HT-29 (cell line): ENCODE measurements around the gene POLE. TPM values are rescaled to one million over a fixed set of nuclear protein-coding genes. Genes with fewer than 3 reads are reported as not detected.

ENCODE experiments used
- DNase-seq: peaks from one replicate; pipeline ENCODE4 v3.0.0-alpha.2; 2015; ENCODE audit warnings: low spot score
- small RNA-seq: library from RNA; depleted of rRNA; stranded (forward); fragments of <200 nt; gene quantifications from one replicate; pipeline ENCODE3, GENCODE V24; 2014
- total RNA-seq: library from RNA; depleted of rRNA; stranded (reverse); fragments of >200 nt; shearing (Covaris generic); gene quantifications from 2 replicates; pipeline ENCODE4 v1.2.3, GENCODE V29; 2014; rRNA removed

The POLE gene
- total RNA-seq, 1 experiment from 2014 or later = 104 TPM

GRCh38 chr12:132580701-132581292 is 106.3 kb downstream of the POLE start:
- no peak for DNase-seq

- DNase-seq = no peak
These were observed 107.4 kb downstream of the POLE start for GRCh38 chr12:132579744-132580143.

DNA sequence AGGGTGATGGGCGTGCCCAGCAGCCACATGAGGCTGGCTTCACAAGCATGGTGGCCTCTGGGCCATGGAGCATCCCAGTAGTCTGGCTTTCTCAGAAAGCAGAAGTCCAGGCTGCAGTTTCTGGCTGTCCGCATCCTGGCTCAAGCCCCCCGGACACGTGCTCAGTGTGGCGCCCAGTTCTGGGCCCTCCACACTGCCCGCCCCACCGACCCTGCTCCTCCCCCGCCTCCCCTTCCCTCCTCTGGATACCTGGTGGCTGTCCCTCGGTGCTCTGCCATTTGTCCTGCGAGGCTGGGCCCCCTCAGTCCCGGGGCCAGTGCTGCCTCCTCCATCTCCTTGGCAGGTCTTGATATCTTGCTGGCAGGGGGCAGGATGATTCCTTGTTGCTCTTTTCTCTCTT is 108.3 kb downstream of the POLE start:
- DNase-seq = no peak

GRCh38 chr12:132578118-132578517 is 109.0 kb downstream of the POLE start:
- no peak for DNase-seq

GRCh38 chr12:132577191-132577920 is 109.8 kb downstream of the POLE start:
- no peak for DNase-seq

DNA sequence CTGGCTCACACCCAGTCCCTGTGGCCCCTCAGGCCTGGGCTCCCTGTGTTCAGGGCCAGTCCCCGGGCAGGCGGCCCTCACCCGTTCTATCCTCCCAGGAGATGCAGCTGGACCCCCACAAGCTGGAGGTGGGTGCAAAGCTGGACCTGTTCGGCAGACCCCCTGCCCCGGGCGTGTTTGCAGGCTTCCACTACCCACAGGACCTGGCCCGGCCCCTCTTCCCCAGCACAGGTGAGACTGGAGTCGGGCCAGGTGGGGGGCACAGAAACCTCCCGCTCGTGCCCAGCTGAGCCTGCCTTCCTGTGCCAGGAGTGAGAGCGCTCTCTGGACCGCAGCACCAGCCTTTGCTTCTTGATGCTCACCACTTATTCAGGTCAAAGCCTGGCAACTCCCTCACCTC is 110.4 kb downstream of the POLE start:
- DNase-seq = no peak

GRCh38 chr12:132575661-132576060 is 111.5 kb downstream of the POLE start:
- no peak for DNase-seq

DNA sequence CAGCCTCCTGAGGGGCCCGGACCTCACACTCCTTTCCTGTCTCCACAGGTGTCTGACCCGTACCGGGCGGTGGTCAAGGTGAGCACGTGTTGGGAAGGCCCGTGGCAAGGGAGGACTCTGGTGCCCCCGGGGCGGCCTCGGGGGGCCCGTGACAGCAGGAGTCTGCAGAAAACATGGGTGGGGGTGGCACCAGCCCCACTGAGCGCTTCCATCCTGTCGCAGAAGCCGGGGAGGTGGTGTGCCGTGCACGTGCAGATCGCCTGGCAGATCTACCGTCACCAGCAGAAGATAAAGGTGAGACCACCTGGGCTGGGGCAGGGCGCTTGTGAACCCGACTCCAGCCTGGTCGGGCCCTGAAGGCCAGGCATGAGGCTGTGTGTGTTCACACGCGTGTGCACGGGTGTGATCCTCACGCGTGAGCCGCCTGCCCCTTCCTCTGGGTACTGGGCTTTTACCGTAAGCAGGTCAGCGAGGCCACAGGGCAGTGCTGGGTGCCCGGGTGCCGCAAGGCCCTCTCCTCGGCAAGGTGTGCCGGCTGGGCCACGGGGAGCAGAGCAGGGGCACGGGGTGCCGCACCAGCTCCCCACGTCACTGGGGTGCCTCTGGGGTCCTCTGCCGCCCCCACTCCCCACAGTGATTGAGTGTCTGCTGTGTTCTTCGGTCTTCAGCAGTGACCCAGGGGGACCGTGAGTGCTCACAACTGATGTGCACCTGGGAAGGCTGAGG is 112.7 kb downstream of the POLE start:
- no peak for DNase-seq

Small RNAs within 50 kb of the gene (small RNA-seq; reads per million reads assigned to genes)
- gene MIR6763 = not detected
- 1.1 reads per million, percentile 39 among the genes with 10 or more reads in this experiment for gene RNA5SP379

Other genes with a start within 250 kb of the POLE start
- gene FBRSL1, start 197.2 kb downstream of the POLE start, total RNA-seq = 51.3 and 56.0 TPM in 2 replicates
- not detected in 2 replicates for gene LRCOL1, start 76.8 kb downstream of the POLE start, total RNA-seq
- gene P2RX2, start 68.6 kb downstream of the POLE start, total RNA-seq = not detected in 2 replicates
- 92.5 and 102 TPM in 2 replicates for gene PXMP2, start 245 bp upstream of the POLE start, total RNA-seq
- 183 and 191 TPM in 2 replicates for gene PGAM5, start 23.5 kb upstream of the POLE start, total RNA-seq
- 57.4 and 67.6 TPM in 2 replicates for gene ANKLE2, start 74.5 kb upstream of the POLE start, total RNA-seq
- gene GOLGA3, start 141.5 kb upstream of the POLE start, total RNA-seq = 74.3 and 81.6 TPM in 2 replicates
- 7.8 and 8.0 TPM in 2 replicates for gene CHFR, start 200.3 kb upstream of the POLE start, total RNA-seq